Activated T-helper 1 cell treated with anti-CD3 and anti-CD28 coated beads, Interleukin-12 subunit alpha, Interleukin-12 subunit beta, Interleukin-2, Interleukin-4 antibody, amounts not matched to agents 30 ng/mL and 10 ng/mL and 1 ng/mL, durations not matched to agents 14 hours and 24 hours and 36 hours (primary cell): ENCODE measurements around the gene LYRM7. TPM values are rescaled to one million over a fixed set of nuclear protein-coding genes. Genes with fewer than 3 reads are reported as not detected.

ENCODE experiments used
- DNase-seq: peaks from one replicate; pipeline ENCODE4 v3.0.0; 2021; ENCODE audit warnings: low spot score
- H3K27ac Mint-ChIP-seq: one replicate; pipeline ENCODE4 v1.8.0; 2021; ENCODE audit warnings: mild to moderate bottlenecking, mixed read lengths
- H3K27me3 Mint-ChIP-seq: one replicate; pipeline ENCODE4 v1.8.0; 2022; ENCODE audit warnings: mild to moderate bottlenecking, moderate library complexity, mixed read lengths; ENCODE audit not compliant: insufficient read depth
- H3K36me3 Mint-ChIP-seq: one replicate; pipeline ENCODE4 v1.8.0; 2021; ENCODE audit warnings: low read depth, mixed read lengths
- H3K4me1 Mint-ChIP-seq: one replicate; pipeline ENCODE4 v1.8.0; 2021; ENCODE audit warnings: low read depth, mixed read lengths
- H3K4me3 Mint-ChIP-seq: one replicate; pipeline ENCODE4 v1.8.0; 2021; ENCODE audit warnings: mild to moderate bottlenecking, moderate library complexity, mixed read lengths
- H3K9me3 Mint-ChIP-seq: one replicate; pipeline ENCODE4 v1.8.0; 2021; ENCODE audit warnings: mixed read lengths
- intact Hi-C: fragments of 100-400 bp; cut with micrococcal nuclease; formaldehyde crosslinking; loops from one replicate; pipeline ENCODE4 v1.15.1; 2024
- total RNA-seq: library from RNA; stranded (reverse); gene quantifications from 2 replicates; pipeline ENCODE4 v1.2.3, GENCODE V29; 2022

The LYRM7 gene
- total RNA-seq, 1 donor from 2014 or later: 15.8 TPM

DNA sequence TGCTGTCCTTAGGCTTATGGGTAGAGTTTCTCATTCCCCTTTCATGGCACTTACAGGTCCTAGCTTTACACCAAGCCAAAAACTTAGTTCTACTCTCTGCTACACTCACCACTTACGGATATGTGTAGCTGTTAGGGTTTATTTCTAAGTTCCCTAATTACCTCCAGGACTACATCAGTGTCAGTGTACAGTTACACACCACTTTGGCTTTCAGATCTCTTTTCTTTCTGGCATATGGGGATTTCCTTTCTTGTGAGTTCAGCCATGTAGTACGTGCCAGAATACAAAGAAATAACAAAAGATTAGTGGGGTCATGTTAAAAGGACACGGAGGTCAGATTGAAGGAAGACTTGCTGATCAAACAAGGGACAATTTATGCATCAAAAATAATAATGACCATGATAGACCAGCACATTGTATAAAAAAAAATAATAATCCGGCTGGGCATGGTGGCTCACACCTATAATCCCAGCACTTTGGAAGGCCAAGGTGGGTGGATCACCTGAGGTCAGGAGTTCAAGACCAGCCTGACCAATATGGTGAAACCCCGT, 41.8 kb downstream of the LYRM7 start:
- Mint-ChIP-seq H3K36me3 (peaks cover 12% of the 10 kb centered on the region), H3K4me3 (peak overlapping the region; percentile 38), H3K4me1 (peaks cover 55% of the 10 kb centered on the region), H3K27ac (peak overlapping the region; percentile 77), H3K9me3 (no peaks in the 10 kb centered on the region), H3K27me3 (peaks cover 1% of the 10 kb centered on the region)
- intact Hi-C loops: no loop called here
- no peak for DNase-seq

DNA sequence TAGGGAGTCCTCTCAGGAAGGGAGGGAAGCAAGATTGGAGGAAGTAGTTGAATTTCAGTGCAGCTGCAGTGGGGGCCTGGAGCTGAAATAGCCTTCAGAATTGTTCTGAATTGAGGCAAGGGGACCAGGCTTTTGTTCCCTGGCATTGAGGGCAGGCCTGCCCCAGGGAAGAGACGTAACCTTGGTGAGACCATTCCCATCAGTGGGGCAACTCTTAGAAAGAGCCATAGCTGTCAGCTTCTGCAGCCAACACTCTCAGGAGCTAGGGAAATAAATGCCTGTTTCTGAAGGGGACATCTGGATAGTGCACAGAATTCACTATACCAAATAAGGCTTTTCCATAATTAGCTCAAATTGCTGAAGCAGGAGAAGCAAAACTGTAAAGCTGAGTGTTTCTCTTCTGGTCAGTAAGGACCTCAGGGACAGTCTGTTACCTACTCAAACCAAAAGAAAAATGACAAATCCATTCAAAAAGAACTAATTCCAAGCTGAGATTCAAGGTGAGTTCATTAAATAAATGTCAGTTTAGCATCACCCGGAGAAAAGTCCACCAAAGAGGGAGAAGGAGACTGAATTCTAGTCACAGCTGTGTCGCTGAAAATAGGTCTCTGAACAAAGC, 44.0 kb downstream of the LYRM7 start:
- Mint-ChIP-seq H3K36me3 (peaks cover 12% of the 10 kb centered on the region), H3K4me3 (no peak overlapping the region), H3K27ac (no peak overlapping the region), H3K27me3 (peaks cover 1% of the 10 kb centered on the region), H3K4me1 (peaks cover 63% of the 10 kb centered on the region), H3K9me3 (no peaks in the 10 kb centered on the region)
- DNase-seq: no peak
- intact Hi-C loops: no loop called here

DNA sequence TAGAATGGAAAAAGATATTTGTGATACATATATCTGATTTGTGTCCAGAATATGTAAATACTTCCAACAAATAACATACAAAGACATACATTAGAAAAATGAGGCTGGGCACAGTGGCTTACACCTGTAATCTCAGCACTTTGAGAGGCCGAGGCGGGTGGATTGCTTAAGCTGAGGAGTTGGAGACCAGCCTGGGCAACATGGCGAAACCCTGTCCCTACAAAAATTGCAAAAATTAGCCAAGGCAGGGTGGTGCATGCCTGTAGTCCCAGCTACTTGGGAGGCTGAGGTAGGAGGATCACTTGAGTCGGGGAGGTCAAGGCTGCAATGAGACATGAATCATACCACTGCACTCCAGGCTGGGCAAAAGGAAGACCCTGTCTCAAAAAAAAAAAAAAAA, 47.0 kb downstream of the LYRM7 start:
- H3K27ac Mint-ChIP-seq: no peak overlapping the region
- H3K4me1 Mint-ChIP-seq: peaks cover 49% of the 10 kb centered on the region
- H3K4me3 Mint-ChIP-seq: no peak overlapping the region
- peaks cover 12% of the 10 kb centered on the region for H3K36me3 Mint-ChIP-seq
- no peak for DNase-seq
- H3K9me3 Mint-ChIP-seq: no peaks in the 10 kb centered on the region
- H3K27me3 Mint-ChIP-seq: peaks cover 1% of the 10 kb centered on the region
- intact Hi-C loops: no loop called here

DNA sequence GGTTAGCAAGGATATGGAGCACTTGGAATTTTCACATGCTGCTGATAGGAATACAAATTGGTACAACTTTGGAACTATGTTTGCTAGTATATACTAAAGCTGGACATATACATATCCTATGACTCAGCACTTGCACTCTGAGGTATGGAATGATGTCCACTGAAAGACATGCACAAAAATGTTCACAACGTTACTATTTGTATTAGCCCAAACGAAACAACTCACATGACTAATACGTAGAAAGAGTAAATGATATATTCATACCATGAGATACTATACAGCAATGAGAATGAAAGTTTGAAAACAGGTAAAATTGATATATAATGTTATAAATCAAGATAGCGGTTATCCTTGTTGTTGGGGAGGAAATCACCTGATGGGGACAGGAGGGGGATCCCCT, 47.6 kb downstream of the LYRM7 start:
- intact Hi-C loops: no loop called here

DNA sequence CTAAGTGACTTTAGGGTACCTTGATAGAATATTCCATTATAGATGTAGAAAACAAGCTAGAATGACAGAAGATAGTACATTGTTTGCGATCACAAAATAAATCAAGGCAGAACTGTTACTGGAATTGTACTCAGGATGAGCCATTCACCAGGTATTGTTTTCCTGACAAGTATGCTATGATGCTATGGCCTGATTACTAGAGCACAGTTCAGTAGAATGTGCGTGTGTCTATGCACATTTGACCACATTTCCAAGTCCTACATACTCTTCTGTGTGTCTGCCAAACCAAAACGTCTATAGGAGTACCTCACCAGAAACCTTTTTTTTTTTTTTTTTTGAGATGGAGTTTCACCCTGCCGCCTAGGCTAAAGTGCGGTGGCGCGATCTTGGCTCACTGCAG, 49.8 kb downstream of the LYRM7 start:
- DNase-seq: no peak
- peaks cover 10% of the 10 kb centered on the region for H3K36me3 Mint-ChIP-seq
- no peaks in the 10 kb centered on the region for H3K9me3 Mint-ChIP-seq
- H3K27ac Mint-ChIP-seq: no peak overlapping the region
- H3K4me1 Mint-ChIP-seq: peaks cover 30% of the 10 kb centered on the region
- no peaks in the 10 kb centered on the region for H3K27me3 Mint-ChIP-seq
- intact Hi-C loops: no loop called here
- H3K4me3 Mint-ChIP-seq: no peak overlapping the region

More for the DNA sequence above, 47.6 kb downstream of the LYRM7 start:
- H3K27me3 Mint-ChIP-seq: peaks cover 1% of the 10 kb centered on the region
- no peak for DNase-seq
- no peaks in the 10 kb centered on the region for H3K9me3 Mint-ChIP-seq
- H3K27ac Mint-ChIP-seq: no peak overlapping the region
- no peak overlapping the region for H3K4me3 Mint-ChIP-seq
- H3K4me1 Mint-ChIP-seq: peaks cover 49% of the 10 kb centered on the region
- peaks cover 12% of the 10 kb centered on the region for H3K36me3 Mint-ChIP-seq

DNA sequence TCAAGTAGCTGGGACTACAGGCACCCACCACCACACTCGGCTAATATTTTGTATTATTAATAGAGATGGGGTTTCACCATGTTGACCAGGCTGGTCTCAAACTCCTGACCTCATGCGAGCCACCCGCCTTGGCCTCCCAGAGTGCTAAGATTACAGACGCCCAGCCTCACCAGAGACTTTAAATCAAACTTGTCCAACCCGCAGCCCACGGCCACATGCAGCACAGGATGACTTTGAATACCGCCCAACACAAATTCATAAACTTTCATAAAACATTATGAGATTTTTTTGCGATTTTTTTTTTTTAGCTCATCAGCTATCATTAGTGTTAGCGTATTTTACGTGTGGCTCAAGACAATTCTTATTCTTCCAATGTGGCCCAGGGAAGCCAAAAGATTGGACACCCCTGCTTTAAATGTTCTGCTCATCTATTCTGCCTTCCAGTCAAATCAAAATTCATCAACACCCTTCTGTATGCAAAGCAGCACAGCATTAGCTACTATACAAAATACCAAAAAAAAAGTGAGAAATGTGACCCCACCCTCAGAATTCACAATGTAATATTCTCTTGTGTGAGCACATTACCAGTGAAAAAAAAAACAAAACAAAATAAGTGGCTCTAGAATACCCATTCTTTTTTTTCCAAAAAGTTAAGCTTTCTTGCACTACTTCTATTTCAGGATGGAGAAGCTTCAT, 50.4 kb downstream of the LYRM7 start:
- intact Hi-C loops: no loop called here
- Mint-ChIP-seq H3K27me3 (no peaks in the 10 kb centered on the region), H3K9me3 (no peaks in the 10 kb centered on the region), H3K36me3 (peaks cover 8% of the 10 kb centered on the region), H3K27ac (no peak overlapping the region), H3K4me3 (no peak overlapping the region), H3K4me1 (peaks cover 30% of the 10 kb centered on the region)
- DNase-seq: no peak

DNA sequence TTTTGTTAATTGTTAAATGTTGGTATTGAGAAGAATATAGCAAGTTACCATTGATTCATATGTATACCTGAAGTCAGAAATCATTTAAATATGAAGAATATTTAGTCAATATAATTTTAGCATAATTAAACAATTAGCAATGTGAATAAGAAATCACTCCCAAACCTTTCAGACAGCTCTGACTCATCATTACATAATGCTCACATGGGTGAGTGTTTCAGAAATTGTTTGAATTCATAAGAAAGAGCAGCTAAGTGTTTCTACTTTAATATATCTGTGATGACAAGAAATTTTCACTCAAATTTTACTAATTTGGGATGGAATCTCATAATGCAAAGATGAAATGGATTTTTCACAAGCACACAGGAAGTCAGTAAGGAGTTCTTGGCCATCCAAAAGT, 51.1 kb downstream of the LYRM7 start:
- Mint-ChIP-seq H3K4me3 (no peak overlapping the region), H3K27me3 (no peaks in the 10 kb centered on the region), H3K4me1 (peaks cover 30% of the 10 kb centered on the region), H3K27ac (no peak overlapping the region), H3K9me3 (no peaks in the 10 kb centered on the region), H3K36me3 (peaks cover 7% of the 10 kb centered on the region)
- DNase-seq: no peak
- intact Hi-C loops: no loop called here

DNA sequence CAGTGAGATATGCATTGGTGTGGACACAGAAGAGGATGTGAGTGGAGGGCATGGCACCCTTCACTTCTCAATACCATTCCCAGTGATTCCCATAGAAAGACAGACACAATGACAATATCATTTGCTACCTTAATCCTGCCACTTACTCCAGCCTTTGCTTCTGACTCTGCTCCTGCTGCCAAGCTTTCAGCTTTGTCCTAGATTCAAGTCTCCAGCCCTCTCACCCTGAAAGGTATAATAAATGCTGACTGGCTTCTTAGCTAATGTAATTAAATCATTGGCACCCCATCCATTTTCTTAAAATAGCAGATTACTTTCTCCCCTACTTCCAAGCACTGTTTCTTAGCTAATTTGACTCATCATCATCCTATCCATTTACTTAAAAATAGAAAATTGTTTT, 52.0 kb downstream of the LYRM7 start:
- no peaks in the 10 kb centered on the region for H3K9me3 Mint-ChIP-seq

DNA sequence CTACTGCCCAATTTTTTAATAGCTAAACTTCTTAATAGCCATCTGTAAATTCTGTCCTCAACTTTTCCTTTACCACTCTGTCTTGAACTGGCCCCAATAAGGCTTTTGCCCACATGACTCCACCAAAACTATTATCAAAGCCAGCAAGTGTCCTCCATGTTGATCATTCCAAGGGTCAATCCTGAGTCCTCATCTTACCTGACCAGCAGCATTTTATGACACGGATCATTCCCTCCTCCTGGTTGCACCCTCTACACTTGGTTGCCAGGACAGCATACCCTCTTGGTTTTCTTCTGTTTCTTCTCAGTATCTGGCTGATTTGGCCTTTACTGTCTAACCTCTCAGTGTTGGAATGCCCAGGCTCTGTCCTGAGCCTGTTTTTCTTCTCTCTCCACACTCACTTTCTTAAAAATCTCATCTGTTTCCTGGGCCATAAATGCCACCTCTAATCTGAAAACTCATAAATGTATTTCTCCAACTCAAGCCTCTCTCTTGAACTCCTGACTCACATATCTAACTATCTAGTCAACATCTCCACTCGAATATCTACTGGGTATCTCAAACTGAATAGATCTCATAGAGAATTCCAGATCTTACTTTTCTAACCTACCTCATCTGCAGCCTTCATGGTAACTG, 53.1 kb downstream of the LYRM7 start:
- intact Hi-C loops: loop anchor here (1.0 to 2.0 kb wide), 2 partner anchors 15 to 33 kb away; no protein-coding TSS in a partner anchor
- peaks cover 3% of the 10 kb centered on the region for H3K36me3 Mint-ChIP-seq
- H3K27ac Mint-ChIP-seq: no peak overlapping the region
- no peak overlapping the region for H3K4me3 Mint-ChIP-seq
- peaks cover 19% of the 10 kb centered on the region for H3K4me1 Mint-ChIP-seq
- no peaks in the 10 kb centered on the region for H3K9me3 Mint-ChIP-seq
- no peak for DNase-seq
- no peaks in the 10 kb centered on the region for H3K27me3 Mint-ChIP-seq

More for the DNA sequence above, 52.0 kb downstream of the LYRM7 start:
- intact Hi-C loops: no loop called here
- Mint-ChIP-seq H3K36me3 (peaks cover 5% of the 10 kb centered on the region), H3K27me3 (no peaks in the 10 kb centered on the region), H3K4me3 (no peak overlapping the region), H3K4me1 (peaks cover 30% of the 10 kb centered on the region), H3K27ac (no peak overlapping the region)
- no peak for DNase-seq

DNA sequence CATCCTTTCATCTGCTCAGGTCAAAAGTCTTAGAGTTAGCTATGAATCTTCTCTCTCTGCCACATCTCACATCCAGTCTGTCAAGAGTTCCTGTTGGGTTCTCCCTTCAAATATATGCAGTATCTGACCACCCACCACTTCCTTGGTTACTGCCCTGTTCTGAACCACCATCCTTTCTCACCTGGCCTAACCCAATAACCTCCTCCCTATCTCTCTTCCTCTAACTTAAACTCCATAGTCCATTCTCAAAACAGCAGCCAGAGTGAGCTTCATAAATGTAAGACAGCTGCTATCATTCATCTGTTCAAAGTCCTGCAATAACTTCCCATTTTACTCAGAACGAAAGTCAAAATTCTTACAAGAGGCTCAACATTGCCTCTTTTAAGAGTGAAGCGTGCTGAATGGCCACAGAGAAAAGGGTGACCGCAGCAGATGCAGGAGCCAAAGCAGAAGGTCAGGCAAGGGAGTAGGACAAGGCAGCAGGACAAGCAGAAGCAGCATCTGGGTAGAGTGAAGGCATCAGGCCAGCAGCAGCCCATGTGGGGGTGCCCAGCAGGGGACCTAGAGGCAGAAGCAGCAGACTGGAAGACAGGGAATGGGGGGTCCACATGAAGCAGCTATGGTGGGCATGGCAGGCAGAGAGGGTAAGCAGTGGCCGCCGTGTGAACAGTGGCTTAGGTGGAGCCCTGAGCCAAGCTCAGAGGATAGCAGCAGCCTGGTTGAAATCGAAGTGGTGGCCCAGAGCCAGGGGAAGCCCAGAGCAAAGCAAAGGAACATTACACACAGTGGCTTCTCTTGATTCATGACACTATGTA, 53.9 kb downstream of the LYRM7 start:
- H3K9me3 Mint-ChIP-seq: no peaks in the 10 kb centered on the region
- H3K27ac Mint-ChIP-seq: no peak overlapping the region
- H3K4me1 Mint-ChIP-seq: peaks cover 13% of the 10 kb centered on the region
- no peak overlapping the region for H3K4me3 Mint-ChIP-seq
- H3K36me3 Mint-ChIP-seq: peaks cover 3% of the 10 kb centered on the region
- no peak for DNase-seq
- intact Hi-C loops: loop anchor here (1.0 to 2.0 kb wide), 2 partner anchors 15 to 32 kb away; no protein-coding TSS in a partner anchor
- no peaks in the 10 kb centered on the region for H3K27me3 Mint-ChIP-seq

DNA sequence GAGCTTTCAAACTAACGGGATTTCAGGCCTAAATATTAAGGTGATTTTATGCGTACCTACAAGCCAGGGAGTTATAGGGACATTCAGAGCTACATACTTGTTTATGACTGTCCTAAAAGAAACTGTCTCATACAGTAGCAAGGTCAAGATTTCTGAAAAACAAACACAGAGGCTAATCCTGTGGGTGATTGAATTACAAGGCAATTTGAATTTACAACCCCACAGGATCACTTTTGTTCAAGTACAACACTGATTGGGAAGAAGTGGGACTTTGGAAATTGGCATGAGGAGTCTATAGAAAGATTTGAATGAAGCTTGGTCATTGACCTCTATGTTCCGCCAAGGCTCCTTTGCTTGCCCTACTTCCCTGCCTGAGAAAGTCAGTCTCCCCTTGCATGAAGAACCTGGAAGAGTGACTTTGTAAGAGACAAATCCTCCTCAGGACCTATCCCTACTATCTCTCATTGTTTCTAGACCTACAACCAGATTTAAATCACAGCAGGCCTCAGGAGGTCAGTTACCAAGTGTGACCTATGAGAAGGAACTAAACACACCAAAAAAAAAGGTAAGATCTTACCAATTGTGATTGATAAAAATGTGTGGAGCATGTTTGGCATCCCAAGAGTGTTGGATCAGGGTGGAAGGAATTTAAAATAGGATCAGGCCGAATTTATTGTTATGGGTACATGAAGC, 54.7 kb downstream of the LYRM7 start:
- H3K27me3 Mint-ChIP-seq: no peaks in the 10 kb centered on the region
- H3K27ac Mint-ChIP-seq: no peak overlapping the region
- H3K4me1 Mint-ChIP-seq: peaks cover 15% of the 10 kb centered on the region
- H3K9me3 Mint-ChIP-seq: no peaks in the 10 kb centered on the region
- peaks cover 3% of the 10 kb centered on the region for H3K36me3 Mint-ChIP-seq
- H3K4me3 Mint-ChIP-seq: no peak overlapping the region
- no peak for DNase-seq
- intact Hi-C loops: loop anchor here (2.0 kb wide), 1 partner anchor 31 kb away; no protein-coding TSS in a partner anchor

DNA sequence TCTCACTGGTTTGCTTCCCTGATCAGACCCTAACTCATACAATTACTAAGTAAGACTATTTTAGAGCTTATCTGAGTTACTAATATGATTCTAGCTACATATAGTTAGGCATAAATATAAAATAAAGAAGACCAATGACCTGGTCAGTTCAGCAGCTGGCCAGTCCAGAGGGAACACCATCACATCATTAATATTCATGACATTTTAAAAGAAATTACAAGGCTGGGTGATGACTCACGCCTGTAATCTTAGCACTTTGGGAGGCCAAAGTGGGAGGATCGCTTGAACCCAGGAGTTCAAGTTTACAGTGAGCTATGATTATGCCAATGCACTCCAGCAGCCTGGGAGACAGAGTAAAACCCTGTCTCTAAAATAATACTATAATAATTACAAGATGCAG, 56.2 kb downstream of the LYRM7 start:
- Mint-ChIP-seq H3K9me3 (no peaks in the 10 kb centered on the region), H3K36me3 (no peaks in the 10 kb centered on the region), H3K27ac (no peak overlapping the region), H3K27me3 (no peaks in the 10 kb centered on the region), H3K4me3 (no peak overlapping the region), H3K4me1 (peaks cover 10% of the 10 kb centered on the region)
- intact Hi-C loops: no loop called here
- DNase-seq: no peak
